HG03575 (cell line): ENCODE data around the gene PHTF1.
"Not testable (repeated sequence)": the region's sequence is repeated elsewhere in the genome, so short reads cannot be mapped to it uniquely, and the experiment has no call there.

ENCODE experiments used
- ATAC-seq: cut with Tn5 transposase; IDR thresholded peaks from one replicate; pipeline ENCODE4 v1.9.1; 2021; ENCODE audit not compliant: unreplicated experiment, insufficient number of reproducible peaks, low FRiP score; ENCODE audit errors: extremely low read depth

The PHTF1 gene

GRCh38 chr1:113744114-113744513 lies 15.2 kb downstream of the PHTF1 start:
- ATAC-seq, result no peak

GRCh38 chr1:113742515-113742914 lies 16.8 kb downstream of the PHTF1 start:
- ATAC-seq, result no peak

- no peak for ATAC-seq
Measured at GRCh38 chr1:113734357-113735055, 24.8 kb downstream of the PHTF1 start.

- ATAC-seq, result no peak
Measured at GRCh38 chr1:113732802-113733201, 26.5 kb downstream of the PHTF1 start.

GRCh38 chr1:113721010-113721409 lies 38.3 kb downstream of the PHTF1 start:
- ATAC-seq, result no peak

GRCh38 chr1:113718621-113719020 lies 40.7 kb downstream of the PHTF1 start:
- ATAC-seq, result not testable (repeated sequence)

- not testable (repeated sequence) for ATAC-seq
Measured at GRCh38 chr1:113717506-113717905, 41.8 kb downstream of the PHTF1 start.

GRCh38 chr1:113714606-113715269 lies 44.5 kb downstream of the PHTF1 start:
- no peak for ATAC-seq

GRCh38 chr1:113701429-113701828 lies 57.9 kb downstream of the PHTF1 start:
- no peak for ATAC-seq

GRCh38 chr1:113694910-113695309 lies 64.4 kb downstream of the PHTF1 start:
- ATAC-seq, result no peak

- ATAC-seq, result no peak
Measured at GRCh38 chr1:113692824-113693431, 66.4 kb downstream of the PHTF1 start.

- no peak for ATAC-seq
Measured at GRCh38 chr1:113692342-113692741, 66.9 kb downstream of the PHTF1 start.

- no peak for ATAC-seq
Measured at GRCh38 chr1:113691184-113691583, 68.1 kb downstream of the PHTF1 start.

- ATAC-seq, result no peak
Measured at GRCh38 chr1:113686891-113687618, 72.2 kb downstream of the PHTF1 start.

GRCh38 chr1:113684153-113684541 lies 75.1 kb downstream of the PHTF1 start:
- ATAC-seq, result no peak

- ATAC-seq, result no peak
Measured at GRCh38 chr1:113683384-113684152, 75.7 kb downstream of the PHTF1 start.

GRCh38 chr1:113681596-113682337 lies 77.5 kb downstream of the PHTF1 start:
- no peak for ATAC-seq

- ATAC-seq, result no peak
Measured at GRCh38 chr1:113678159-113678469, 81.2 kb downstream of the PHTF1 start.
